ENCODE data around the gene AFAP1.

The AFAP1 gene

DNA sequence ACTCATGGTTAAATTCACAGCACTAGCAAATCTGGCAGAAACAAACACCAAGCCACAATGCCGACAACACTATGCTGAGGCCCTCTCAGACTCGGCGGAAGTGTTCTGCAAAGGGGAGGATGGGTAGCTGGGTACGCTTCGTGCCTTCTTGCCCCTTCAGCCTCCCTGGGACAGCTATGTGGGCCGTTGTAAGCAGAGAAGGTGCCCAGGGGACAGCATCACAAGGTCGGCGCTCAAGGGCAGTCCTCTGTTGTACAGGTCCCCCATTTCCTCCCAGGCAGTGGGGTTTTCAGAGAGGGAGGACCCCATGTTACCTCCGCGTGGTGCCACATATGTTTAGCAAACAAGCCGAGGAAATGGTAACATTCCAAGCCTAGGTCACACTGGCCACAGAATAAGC, 173.6 kb downstream of the AFAP1 start:
- DNase-seq = no peak

DNA sequence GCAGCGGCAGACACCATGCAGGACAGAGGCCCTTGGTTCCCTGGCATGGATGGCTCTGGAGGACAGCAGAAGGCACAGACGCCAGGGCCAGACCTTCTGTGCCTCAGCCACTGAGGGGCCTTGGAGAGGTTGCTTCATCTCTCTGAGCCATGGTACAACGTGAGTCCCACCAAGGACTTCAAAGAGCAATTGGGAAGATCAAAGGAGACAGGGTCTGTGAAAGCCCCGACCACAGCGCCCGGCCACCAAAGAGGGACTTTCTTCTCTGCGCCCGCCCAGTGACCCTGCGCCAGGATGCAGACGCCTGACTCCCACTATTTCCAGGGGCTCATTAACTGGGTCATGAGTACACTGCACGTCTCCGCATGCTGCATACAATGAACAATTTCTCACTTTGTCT, 174.0 kb downstream of the AFAP1 start:
- no peak for DNase-seq

DNA sequence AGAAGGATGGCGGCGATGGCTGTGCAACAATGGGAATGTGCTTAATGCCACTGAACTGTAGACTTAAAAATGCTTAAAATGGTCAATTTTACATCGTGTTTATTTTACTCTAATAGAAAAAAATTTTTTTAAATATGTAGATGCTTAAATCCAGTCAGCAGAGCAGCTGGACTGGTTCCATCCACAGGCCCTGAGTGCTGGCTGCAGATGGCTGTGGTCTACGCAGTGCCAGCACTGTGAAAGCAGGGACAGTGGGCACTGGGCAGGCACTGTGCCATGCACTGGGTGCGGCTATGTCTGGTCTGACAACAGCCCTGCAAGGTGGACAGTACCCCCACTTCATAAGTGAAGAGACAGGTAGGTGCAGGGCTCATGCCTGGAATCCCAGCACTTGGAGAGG, 175.2 kb downstream of the AFAP1 start:
- no peak for DNase-seq

DNA sequence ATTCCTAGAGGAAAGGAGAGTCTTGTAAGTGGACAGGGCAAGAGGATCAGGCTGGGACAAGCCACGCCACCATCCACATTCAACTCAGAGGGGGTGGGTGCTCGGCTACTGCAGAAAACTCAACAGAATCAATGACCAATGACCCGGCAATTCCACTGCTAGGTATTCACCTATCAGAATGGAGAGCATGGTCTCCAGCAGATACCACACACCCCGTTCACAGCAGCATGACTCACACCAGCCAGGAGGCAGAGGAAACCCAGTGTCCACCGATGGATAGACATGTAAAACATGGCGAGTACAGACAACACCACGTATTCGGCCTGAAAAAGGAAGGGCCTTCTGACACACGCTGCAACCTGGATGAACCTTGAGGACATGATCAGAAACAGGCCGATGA, 175.9 kb downstream of the AFAP1 start:
- no peak for DNase-seq

DNA sequence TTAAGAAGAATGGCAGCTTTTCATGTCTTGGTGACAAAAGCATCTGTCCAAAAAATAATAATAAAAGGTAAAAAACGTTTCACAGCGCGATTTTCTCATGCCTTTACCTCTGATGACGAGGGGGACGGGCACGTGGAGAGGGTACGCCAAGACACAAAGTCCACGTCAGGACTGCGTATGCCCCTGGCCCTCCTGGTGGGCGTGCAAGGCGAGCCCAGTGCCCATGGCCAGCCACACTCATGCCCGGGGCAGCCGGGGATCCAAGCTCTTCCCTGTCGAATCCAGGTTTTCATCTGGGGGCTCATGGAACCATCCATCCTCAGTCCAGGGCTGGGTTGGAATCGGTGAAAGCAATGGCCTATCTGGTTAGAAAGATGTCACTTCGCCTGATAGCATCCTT, 176.6 kb downstream of the AFAP1 start:
- DNase-seq = no peak

DNA sequence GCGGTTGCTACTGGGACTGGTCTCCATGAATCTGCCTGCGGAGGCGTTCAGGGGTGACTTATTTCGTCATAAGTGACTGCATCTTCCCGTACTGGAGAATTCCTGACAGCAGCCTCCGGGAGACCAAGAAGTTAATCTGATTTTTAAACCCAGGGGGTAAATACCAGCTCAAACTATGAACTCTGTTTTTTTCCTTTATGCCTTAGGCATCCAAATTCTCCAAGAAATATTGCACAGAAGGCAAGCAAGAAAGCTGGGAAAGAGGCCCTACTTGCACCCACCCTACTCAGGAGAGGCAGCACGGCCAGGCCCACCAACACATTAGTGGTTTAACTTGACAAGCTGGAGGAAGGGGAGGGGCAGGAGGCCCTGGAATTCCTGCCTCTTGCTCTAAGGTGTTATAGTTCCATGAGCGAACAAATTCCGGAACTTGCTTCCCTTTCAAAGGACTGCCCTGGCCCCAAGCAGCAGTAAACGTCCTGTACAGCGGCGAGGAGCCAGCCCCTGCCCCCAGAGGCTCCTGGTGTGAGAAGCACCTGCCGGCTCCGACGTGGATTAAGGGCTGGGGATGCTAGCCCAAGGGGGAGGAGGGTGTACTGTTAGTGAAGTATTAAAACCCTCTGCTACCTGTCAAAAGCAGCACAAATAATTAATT, 177.2 kb downstream of the AFAP1 start:
- no peak for DNase-seq

DNA sequence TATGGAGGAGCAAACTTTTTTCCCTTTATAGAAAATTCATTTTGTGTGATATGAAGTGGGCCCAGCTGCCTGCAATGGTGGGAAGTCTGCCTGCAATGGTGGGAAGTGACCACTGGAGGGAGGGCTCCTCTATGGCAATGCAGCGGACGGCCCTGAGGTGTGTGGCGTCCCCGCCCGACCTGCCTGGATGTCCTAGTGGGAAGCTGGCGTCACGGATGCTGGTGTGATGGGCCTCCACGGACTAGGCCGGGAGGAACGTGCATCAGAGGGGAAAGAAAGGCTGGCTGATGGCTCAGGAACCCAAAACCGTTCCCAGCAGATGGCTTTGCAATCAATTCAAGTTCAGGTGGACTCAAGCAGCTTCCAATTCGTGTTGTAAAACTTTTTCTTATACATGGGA, 177.9 kb downstream of the AFAP1 start:
- DNase-seq = no peak

DNA sequence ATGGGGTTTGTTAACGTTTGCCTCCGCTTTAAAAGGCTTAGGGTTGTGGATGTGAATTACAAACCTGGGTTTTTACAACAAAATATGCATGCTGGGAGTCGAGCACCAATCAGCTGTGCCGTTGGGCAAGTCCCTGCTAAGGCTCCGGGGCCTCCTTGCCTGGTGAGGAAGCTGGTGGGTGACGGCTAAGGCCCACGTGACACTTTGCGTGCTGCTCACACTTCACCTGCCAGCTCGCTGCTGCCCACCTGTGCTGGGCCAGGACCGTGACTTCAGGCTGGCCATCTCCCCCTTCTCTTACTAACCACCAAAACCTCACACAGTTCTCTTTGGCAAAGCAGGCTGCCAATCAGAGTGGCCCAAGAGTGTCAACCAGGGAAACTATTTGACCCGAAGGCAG, 178.3 kb downstream of the AFAP1 start:
- DNase-seq = no peak

DNA sequence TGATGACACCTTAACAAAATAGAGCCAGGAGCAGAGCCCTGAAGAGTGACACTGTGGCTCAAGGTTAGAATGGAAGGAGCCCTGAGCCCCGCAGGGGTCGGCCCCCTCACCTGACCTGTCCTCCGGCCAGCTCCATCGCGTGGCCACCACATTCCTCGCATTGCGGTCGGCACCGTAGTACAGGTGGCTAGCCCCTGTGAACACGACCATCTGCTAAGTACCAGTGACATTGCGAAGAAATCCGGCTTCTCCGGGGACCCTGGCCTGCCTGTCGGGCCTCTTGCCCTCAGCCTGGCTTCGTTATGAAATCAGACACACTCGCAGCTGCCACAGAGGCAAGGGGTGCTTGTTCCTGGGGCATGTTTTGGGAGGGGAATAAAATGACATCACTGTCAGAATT, 179.0 kb downstream of the AFAP1 start:
- DNase-seq = no peak

DNA sequence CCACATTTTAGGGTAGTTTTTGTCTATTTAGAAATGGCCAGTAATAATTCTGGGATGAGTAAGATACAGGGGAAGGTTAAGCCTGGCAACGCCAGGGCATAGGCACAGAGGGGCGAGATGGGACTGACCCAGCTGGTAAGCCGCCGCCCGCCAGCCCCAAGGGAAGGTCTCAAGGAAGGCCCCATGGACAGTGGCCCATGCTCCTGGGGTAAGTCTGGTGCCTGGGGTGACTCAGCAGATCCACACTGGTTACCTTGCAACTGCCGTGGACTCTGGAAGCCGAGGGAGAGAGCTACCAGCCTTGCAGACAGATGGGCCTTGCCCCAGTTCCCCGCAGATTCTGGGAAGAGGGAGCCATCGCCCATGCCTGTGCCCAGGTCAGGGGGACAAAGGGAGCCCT, 179.4 kb downstream of the AFAP1 start:
- DNase-seq = no peak

DNA sequence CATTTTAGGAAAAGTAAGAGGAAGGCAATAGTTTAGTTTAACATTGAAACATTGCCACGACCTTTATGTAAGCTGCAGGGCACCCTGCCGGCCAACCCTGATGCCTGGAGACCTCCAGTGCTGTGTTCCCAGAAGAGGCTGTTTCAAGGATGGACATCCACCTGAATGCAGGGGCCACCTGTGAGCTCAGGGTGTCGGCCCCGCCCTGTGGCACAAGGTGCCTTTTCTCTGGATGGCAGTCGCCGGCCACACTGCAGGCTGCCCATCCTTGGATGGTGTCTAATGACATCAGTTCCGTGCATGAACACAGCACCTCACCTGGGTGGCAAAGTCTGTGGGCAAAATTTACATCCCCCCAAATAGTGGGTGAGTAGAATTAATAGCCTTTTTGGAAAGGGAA, 180.0 kb downstream of the AFAP1 start:
- DNase-seq = no peak

DNA sequence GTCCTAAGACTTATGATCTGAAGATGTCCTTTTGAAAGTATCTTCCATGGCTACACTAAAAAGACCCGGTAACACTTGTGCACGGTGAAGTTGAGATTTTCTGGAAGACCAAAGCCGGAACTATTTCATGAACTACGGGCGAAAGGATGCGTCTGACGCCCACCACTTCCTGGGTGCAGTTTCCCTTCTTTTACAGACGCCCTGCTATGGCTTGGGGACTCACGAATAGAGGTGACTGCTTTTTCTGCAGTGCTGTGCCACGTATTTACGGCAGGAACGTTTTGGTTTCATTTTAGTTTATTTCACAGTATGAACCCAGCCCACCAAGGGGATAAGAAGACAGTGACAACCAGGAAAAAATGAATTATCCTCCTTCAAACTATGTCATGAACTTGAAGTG, 180.4 kb downstream of the AFAP1 start:
- no peak for DNase-seq

DNA sequence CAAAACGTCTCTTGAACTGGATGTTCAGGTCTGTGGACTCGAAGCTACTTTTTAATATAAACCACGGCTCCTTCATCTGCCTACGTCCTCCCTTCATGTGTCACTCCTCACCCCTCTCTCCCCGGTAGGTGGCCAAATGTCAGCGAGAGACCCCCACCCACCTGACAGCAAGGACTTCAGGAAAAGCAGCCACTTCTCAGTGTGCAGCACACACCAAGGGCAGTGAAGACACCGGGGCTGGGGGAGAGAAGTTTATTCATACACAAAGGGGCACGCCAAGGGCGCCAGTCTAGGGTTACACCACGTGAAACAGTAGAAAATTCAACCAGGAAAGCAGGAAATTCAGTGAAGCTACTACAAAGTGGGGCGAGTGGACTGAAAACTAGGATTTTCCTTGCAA, 181.2 kb downstream of the AFAP1 start:
- no peak for DNase-seq

DNA sequence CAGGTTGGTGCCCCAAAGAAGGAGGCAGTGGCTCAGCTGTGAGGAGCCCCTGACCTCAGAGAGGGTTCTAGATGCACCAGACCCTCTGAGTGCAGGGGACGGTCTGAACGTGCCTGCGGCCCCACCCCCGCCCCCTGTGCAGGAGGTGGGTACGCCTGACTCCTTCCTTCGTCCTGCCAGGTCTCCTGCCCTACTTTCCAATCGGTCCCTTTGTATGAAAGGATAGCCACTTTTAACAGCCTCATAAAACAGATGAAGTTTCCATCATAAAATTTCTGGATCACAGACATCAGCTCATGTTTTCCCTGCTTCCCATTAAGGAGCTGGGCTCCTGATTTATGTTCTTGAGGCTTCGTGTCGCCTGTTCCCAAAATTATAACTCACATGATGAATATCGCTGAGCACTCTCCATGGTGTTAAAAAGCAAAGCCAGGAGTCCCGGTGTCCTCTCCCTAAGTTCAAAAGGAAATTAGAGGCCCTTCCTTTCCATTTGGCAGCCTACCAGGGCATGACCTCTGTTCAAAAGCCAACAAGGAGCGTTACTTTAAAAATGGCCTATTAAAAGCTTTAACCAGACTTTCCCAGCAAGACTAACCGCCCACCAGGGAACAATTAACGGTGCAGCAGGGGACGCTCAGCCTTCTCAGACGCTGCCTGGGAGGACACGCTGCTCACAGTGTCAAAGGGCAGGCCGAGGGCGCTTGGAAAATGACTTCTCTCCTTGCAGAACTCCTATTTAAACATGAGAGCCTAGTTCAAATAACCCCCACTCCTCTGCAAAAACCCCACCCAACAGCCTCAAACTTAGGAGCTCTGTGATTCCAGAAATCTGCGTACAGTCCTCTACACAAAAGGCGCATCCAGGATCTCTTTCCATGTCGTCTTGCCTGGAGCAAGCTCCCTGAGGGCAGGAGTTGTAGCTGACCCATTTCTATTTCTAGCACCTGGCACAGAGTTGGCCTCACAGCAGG, 181.9 kb downstream of the AFAP1 start:
- no peak for DNase-seq

DNA sequence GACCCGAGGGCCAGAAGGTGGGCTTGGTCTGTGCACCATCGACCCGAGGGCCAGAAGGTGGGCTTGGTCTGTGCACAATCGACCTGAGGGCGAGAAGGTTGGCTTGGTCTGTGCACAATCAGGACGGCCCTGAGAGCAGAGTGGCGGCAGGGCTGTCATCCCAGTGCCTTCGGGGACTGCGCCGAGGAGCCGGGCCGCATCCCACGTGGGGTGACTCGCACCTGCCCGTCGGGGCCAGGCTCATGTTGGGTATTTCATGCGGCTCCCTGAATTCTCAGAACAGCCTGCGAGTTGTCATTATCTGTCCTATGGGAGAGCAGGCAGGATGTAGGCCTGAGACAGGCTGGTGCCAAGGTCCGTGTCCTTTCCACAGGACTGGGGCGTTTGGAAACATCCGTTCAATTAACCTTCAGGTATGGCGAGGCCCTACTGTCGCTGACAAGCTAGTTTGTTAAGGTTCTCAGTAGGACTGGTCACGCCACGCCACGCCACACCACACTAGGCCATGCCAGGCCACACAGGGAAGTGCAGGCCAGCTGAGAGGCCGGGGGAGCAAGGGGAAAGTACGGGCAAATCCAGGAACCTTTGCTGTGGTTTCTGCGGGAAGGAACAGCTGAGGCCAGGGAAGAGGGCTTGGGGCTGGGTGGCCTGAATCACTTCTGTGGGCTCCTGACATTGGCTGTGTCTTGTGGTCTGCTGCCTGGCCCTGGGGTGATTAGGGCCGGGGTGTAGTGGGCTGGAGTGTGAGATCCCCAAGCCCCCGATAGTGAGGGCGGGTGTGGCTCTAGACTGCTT, 182.9 kb downstream of the AFAP1 start:
- no peak for DNase-seq

DNA sequence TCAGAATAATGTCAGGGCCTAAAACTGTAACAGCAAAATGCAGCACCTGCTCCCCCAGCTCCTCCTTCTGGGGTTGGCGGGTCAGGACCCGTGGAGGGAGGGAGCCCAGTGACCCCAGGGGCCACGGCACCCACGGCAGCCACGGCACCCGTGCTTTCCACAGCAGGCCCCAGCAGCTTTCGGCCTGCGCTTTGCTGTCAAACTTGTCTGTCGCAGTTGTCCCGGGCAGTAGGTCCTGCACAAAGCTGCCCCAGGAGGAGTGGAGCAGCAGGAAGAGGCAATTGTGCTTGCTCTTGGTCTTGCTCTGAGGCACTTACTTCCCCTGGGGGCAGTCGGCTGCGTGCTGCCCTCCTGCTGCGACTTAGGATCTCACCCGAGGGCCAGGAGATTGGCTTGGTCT, 183.6 kb downstream of the AFAP1 start:
- no peak for DNase-seq

DNA sequence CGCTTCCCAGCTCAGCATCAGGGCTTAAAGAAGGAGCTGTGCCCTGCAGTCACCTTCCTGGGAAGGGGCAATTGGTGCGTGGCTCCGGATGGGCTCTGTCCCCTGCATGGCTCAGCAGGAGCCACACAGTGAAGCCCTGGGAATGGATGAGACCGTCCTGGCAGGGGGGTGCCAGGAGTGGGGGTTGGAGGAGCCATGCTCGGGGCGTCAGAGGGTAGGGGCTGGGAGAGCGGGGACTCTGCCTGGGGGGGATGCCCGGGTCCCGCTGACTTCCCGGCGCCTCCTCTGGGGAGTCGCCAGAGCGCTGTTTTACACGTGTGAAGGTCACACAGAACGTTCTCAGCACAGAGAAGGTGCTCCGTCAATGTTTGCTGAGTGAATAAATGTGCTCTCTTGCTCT, 184.1 kb downstream of the AFAP1 start:
- no peak for DNase-seq

DNA sequence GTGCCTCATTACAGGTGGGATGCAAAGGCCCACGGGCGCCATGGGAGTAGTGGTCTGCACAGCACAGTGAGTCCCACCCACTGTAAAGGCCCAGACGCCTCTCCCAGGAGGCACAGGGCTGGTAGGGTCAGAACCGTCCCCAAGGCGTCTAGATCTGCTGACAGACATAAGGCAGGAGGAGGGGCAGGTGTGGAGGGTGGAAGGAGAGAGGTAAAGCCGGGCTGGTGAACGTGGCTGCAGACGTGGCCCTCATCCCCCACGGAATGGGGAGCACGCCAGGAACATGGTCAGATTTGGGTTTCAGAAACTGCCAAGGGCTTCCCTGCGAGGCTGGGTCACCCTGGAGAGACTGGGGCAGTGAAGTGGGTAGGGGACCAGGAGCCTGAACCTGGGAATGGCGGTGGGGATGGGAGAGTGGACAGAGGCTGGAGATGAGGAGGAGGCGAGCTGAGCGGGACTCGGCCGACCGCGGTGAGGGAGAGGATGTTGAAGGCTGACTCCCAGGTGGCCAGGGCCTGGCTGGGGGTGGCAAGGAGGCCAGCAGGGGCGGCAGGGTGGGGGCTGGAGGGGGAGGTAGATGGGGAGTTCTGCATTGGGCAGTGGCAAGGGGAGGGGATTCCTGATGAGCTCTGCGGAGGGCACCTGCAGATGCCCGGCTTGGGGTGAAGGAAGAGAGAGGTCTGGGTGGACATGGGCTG, 184.9 kb downstream of the AFAP1 start:
- DNase-seq = no peak

DNA sequence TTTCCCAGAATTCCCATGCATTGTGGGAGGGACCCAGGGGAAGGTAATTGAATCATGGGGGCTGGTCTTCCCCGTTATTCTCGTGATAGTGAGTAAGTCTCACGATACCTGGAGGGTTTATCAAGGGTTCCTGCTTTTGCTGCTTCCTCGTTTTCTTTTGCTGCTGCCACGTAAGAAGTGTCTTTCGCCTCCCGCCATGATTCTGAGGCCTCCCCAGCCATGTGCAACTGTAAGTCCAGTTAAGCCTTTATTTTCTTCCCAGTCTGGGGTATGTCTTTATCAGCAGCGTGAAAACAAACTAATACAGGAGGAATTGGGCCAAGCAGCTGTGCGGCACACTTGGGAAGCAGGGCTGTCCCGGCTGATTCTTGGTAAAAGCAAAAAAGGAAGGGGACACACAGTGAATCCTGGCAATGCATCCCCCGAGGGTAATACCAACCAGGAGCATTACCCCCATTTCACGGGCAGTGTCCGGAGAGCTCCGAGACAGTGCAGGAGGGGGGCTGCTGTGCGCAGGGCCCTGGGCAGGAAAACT, 185.7 kb downstream of the AFAP1 start:
- no peak for DNase-seq

DNA sequence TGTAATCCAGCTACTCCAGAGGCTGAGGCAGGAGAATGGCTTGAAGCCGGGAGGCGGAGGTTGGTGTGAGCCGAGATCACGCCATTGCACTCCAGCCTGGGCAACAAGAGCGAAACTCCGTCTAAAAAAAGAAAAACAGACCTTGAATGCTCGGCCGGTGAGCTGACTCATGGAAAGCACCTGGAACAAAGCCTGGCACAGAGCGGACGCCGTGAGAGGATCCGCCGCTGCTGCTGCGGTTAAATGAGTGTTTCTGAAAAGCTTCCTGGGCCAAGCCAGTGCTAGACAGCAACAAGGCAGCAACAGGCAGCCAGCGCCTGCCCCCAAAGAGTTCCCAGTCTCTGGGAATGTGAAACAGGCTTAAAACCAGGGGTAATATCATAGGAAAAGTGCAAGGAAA, 186.4 kb downstream of the AFAP1 start:
- no peak for DNase-seq

DNA sequence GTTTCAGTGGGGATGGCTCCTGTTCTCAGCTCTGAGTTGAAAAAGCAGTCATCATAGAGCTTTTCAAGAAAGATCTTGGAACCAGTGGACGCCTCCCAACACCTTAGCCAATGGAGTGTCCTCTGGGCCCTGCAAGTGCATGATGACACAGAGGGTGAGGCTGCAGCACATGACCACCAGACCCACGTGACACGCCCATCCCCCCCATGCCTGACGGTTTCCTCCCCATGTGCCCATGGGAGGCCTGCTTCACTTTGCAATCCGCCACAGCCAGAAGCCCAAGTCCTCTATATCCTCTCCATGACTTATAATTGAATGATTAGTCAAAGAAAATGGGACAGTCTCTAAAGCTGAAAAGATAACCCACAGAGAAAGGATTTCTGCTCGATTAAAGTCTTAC, 187.0 kb downstream of the AFAP1 start:
- no peak for DNase-seq

DNA sequence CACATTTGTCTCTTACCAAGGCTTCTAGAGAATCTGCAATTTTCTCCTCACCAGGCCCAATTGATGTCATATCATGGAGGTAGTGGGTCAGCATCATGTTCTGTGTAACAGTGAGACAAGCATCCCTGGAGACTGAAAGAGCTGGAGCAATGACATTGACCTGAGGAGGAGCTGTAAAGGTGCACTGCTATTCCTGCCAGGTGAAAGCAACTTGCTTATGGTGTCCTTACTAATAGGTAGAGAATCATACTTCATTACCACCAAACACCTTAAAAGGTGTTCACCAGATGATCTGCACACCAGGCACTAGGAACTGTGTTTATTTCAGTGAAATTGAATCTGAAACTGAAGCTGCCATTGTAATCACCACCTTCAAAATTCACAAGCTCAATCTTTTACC, 188.7 kb downstream of the AFAP1 start:
- DNase-seq = no peak

DNA sequence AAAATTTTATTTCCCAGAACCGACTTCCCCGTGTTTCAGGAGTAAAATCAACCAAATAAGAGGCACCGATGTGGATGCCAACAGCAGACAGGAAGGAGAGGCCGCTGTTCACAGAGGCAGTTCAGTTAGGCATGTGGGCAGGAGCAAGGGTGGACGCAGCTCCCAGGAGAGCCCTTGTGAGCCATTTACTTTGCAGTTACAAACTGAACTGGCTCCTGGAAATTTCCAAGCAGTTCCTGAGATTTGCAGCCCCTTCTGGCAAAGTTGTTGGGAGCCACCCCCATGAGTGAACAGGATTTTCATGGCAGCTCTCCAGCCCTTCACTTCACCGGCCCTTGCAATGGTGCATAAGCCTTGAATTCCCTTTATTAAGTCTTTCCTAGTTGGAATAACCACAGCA, 189.1 kb downstream of the AFAP1 start:
- no peak for DNase-seq
